HEK293 (cell line): ENCODE measurements around the gene PLEKHA5.

Experiments used
- GFI1B ChIP-seq: fragments of 450-650 bp; formaldehyde crosslinking; IDR thresholded peaks from 2 replicates; pipeline ENCODE4 v1.5.1; 2016; ENCODE audit warnings: missing biosample characterization, missing genetic modification characterization
- GLIS1 ChIP-seq: fragments of 450-650 bp; formaldehyde crosslinking; IDR thresholded peaks from 2 replicates; pipeline ENCODE4 v1.5.1; 2016; ENCODE audit warnings: missing biosample characterization, missing genetic modification characterization
- KLF10 ChIP-seq: fragments of 450-650 bp; IDR thresholded peaks from 2 replicates; pipeline ENCODE4 v1.5.1; 2018; ENCODE audit warnings: missing biosample characterization, mild to moderate bottlenecking, missing genetic modification characterization
- KLF9 ChIP-seq: fragments of 450-650 bp; formaldehyde crosslinking; IDR thresholded peaks from 2 replicates; pipeline ENCODE4 v1.5.1; 2016; ENCODE audit warnings: missing biosample characterization, missing genetic modification characterization, low read depth
- MEIS1 ChIP-seq: sonication (generic); formaldehyde crosslinking; IDR thresholded peaks from 2 replicates; pipeline ENCODE4 v1.8.1; 2022; ENCODE audit warnings: missing genetic modification reagents, mild to moderate bottlenecking, borderline replicate concordance
- TCF7L2 ChIP-seq: IDR thresholded peaks from 2 replicates; pipeline ENCODE4 v1.6.1; 2011; ENCODE audit warnings: low read depth, mild to moderate bottlenecking, inconsistent platforms, low read length, moderate library complexity, borderline replicate concordance
- ZBTB20 ChIP-seq: fragments of 450-650 bp; formaldehyde crosslinking; IDR thresholded peaks from 2 replicates; pipeline ENCODE4 v1.5.1; 2016; ENCODE audit warnings: missing biosample characterization, missing genetic modification characterization
- ZNF37A ChIP-seq: fragments of 450-650 bp; IDR thresholded peaks from 2 replicates; pipeline ENCODE4 v1.5.1; 2018; ENCODE audit warnings: missing biosample characterization, missing genetic modification characterization
- ZNF473 ChIP-seq: fragments of 450-650 bp; formaldehyde crosslinking; IDR thresholded peaks from 2 replicates; pipeline ENCODE4 v1.5.1; 2017; ENCODE audit warnings: missing biosample characterization, missing genetic modification characterization
- ZNF76 ChIP-seq: fragments of 450-650 bp; formaldehyde crosslinking; IDR thresholded peaks from 2 replicates; pipeline ENCODE4; 2016; ENCODE audit warnings: low read depth, missing biosample characterization, missing genetic modification characterization, borderline replicate concordance
- ZNF777 ChIP-seq: fragments of 450-650 bp; formaldehyde crosslinking; IDR thresholded peaks from 2 replicates; pipeline ENCODE4 v1.5.1; 2017; ENCODE audit warnings: missing biosample characterization, missing genetic modification characterization, borderline replicate concordance
- TF ChIP-seq, protein P1 (sequence below): fragments of 450-650 bp; formaldehyde crosslinking; IDR thresholded peaks from 2 replicates; pipeline ENCODE4 v1.5.1; 2016; ENCODE audit warnings: missing biosample characterization, missing genetic modification characterization
- TF ChIP-seq, protein P2 (sequence below): sonication (generic); formaldehyde crosslinking; IDR thresholded peaks from 2 replicates; pipeline ENCODE4 v1.8.1; 2022; ENCODE audit warnings: mild to moderate bottlenecking, moderate library complexity, missing genetic modification reagents
- TF ChIP-seq, protein P3 (sequence below): fragments of 450-650 bp; formaldehyde crosslinking; IDR thresholded peaks from 2 replicates; pipeline ENCODE4 v1.5.1; 2017; ENCODE audit warnings: missing biosample characterization, missing genetic modification characterization

DNA sequence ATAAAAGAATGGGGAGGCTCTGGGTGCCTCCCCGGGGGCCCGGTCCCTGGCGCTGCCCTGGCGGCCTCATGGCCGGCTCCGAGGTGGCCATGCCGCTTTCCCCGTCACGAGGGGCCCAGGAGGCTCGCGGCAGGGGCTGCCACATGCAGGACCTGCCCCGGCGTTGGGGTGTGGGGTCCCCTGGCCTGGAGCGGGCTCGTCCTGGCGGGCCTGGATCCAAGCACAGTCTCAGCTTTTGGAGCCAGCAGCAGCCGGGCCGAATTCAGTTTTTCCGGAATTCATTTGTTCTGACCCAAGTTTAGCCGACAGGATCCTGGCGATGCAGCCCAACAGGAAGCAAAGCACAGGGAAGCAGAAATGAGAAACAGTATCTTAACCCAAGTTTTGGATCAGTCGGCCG, 283.3 kb downstream of the PLEKHA5 start:
- TF ChIP-seq, protein P1, sequence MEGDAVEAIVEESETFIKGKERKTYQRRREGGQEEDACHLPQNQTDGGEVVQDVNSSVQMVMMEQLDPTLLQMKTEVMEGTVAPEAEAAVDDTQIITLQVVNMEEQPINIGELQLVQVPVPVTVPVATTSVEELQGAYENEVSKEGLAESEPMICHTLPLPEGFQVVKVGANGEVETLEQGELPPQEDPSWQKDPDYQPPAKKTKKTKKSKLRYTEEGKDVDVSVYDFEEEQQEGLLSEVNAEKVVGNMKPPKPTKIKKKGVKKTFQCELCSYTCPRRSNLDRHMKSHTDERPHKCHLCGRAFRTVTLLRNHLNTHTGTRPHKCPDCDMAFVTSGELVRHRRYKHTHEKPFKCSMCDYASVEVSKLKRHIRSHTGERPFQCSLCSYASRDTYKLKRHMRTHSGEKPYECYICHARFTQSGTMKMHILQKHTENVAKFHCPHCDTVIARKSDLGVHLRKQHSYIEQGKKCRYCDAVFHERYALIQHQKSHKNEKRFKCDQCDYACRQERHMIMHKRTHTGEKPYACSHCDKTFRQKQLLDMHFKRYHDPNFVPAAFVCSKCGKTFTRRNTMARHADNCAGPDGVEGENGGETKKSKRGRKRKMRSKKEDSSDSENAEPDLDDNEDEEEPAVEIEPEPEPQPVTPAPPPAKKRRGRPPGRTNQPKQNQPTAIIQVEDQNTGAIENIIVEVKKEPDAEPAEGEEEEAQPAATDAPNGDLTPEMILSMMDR = no peak
- TF ChIP-seq ZBTB20 (tag by site-specific recombination) (no peak), MEIS1 (no peak), KLF9 (tag by site-specific recombination) (no peak), KLF10 (tag by site-specific recombination) (no peak), TCF7L2 (no peak), ZNF76 (tag by site-specific recombination) (no peak), ZNF777 (tag by site-specific recombination) (no peak), GFI1B (tag by site-specific recombination) (no peak), GLIS1 (no peak), ZNF37A (tag by site-specific recombination) (no peak), ZNF473 (tag by site-specific recombination) (no peak)
- TF ChIP-seq, protein P2, sequence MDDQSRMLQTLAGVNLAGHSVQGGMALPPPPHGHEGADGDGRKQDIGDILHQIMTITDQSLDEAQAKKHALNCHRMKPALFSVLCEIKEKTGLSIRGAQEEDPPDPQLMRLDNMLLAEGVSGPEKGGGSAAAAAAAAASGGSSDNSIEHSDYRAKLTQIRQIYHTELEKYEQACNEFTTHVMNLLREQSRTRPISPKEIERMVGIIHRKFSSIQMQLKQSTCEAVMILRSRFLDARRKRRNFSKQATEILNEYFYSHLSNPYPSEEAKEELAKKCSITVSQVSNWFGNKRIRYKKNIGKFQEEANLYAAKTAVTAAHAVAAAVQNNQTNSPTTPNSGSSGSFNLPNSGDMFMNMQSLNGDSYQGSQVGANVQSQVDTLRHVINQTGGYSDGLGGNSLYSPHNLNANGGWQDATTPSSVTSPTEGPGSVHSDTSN = no peak
- TF ChIP-seq, protein P3, sequence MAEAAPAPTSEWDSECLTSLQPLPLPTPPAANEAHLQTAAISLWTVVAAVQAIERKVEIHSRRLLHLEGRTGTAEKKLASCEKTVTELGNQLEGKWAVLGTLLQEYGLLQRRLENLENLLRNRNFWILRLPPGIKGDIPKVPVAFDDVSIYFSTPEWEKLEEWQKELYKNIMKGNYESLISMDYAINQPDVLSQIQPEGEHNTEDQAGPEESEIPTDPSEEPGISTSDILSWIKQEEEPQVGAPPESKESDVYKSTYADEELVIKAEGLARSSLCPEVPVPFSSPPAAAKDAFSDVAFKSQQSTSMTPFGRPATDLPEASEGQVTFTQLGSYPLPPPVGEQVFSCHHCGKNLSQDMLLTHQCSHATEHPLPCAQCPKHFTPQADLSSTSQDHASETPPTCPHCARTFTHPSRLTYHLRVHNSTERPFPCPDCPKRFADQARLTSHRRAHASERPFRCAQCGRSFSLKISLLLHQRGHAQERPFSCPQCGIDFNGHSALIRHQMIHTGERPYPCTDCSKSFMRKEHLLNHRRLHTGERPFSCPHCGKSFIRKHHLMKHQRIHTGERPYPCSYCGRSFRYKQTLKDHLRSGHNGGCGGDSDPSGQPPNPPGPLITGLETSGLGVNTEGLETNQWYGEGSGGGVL (tag by site-specific recombination) = no peak
